ENCODE results near the gene ZNF524. TPM values are rescaled to one million over a fixed set of nuclear protein-coding genes. Genes with fewer than 3 reads are reported as not detected.

The ZNF524 gene
- total RNA-seq, 2 experiments from 2014 or later = 9.2 to 21.6 TPM

GRCh38 chr19:55605637-55606470, 5.8 kb downstream of the ZNF524 start, which contains the start of gene ZNF865:
Gene ZNF865 (plus strand): TSS chr19:55605647. CDS start chr19:55613619, 7,972 bp downstream.
- no peaks in the 10 kb centered on the region for H4K20me1 ChIP-seq (ENCODE audit: insufficient read depth, low read length)
- peaks cover 29% of the 10 kb centered on the region for H3K36me3 ChIP-seq (ENCODE audit: insufficient read depth, low read length)
- DNase-seq (ENCODE audit: low spot score) = peak; percentile 80
- POLR2A ChIA-PET = interaction anchor here (0.8 kb wide), 2 partner anchors 18 to 540 kb away, joined by 3 read pairs; no protein-coding TSS in a partner anchor
- peaks cover 33% of the 10 kb centered on the region for H3K4me1 ChIP-seq (ENCODE audit: insufficient read depth, low read length, poor library complexity, severe bottlenecking)
- no peaks in the 10 kb centered on the region for H3K9me2 ChIP-seq (ENCODE audit: insufficient read depth, low read length)
- H3K79me2 ChIP-seq (ENCODE audit: insufficient read depth, low read depth, low read length) = peaks cover 20% of the 10 kb centered on the region
- H3K27ac ChIP-seq (ENCODE audit: low read depth, low read length, poor library complexity, severe bottlenecking) = peak within 1 kb of the TSS; percentile 97
- no TSS peak for BruUV-seq (replicated peaks)
- H2AFZ ChIP-seq (ENCODE audit: low read length) = peak within 1 kb of the TSS; percentile 54; the same call in 1 of the 2 replicates
- intact Hi-C loops (cut with micrococcal nuclease; ENCODE audit: unreplicated experiment) = loop anchor here (1.0 kb wide), 1 partner anchor 90 kb away; no protein-coding TSS in a partner anchor
- peak within 1 kb of the TSS; percentile 99 for H3K4me2 ChIP-seq (ENCODE audit: low read length)
- no peak for TF ChIP-seq EZH2phosphoT487 (IDR thresholded peaks at IDR 0.05; ENCODE audit: borderline replicate concordance, low read depth, low read length)
- TF ChIP-seq CTCF (conservative IDR thresholded peaks at IDR 0.05; ENCODE audit: low read length) = peak; percentile 88
- no peaks in the 10 kb centered on the region for H3K9me3 ChIP-seq (ENCODE audit: low read length)
- CTCF ChIA-PET (ENCODE audit: unreplicated experiment) = no interaction called here
- H3K4me3 ChIP-seq (ENCODE audit: low read depth, low read length, poor library complexity, severe bottlenecking) = peak within 1 kb of the TSS; percentile 95

GRCh38 chr19:55606471-55606787, 6.3 kb downstream of the ZNF524 start:
- no peaks in the 10 kb centered on the region for H3K9me2 ChIP-seq (ENCODE audit: insufficient read depth, low read length)
- no peaks in the 10 kb centered on the region for H3K9me3 ChIP-seq (ENCODE audit: low read length)
- peak overlapping the region; percentile 97 for H3K27ac ChIP-seq (ENCODE audit: low read depth, low read length, poor library complexity, severe bottlenecking)
- no peak overlapping the region for H2AFZ ChIP-seq (ENCODE audit: low read length)
- ChIA-PET POLR2A (interaction anchor here (0.8 kb wide), 2 partner anchors 19 to 539 kb away, joined by 3 read pairs; no protein-coding TSS in a partner anchor), CTCF (ENCODE audit: unreplicated experiment) (interaction anchor here (1.0 kb wide), 1 partner anchor 19 kb away, joined by 3 read pairs; no protein-coding TSS in a partner anchor)
- H3K79me2 ChIP-seq (ENCODE audit: insufficient read depth, low read depth, low read length) = peaks cover 20% of the 10 kb centered on the region
- BruUV-seq (replicated peaks) = no TSS peak
- H3K4me3 ChIP-seq (ENCODE audit: low read depth, low read length, poor library complexity, severe bottlenecking) = peak overlapping the region; percentile 95
- H3K4me2 ChIP-seq (ENCODE audit: low read length) = peak overlapping the region; percentile 99
- DNase-seq (ENCODE audit: low spot score) = no peak
- peaks cover 28% of the 10 kb centered on the region for H3K4me1 ChIP-seq (ENCODE audit: insufficient read depth, low read length, poor library complexity, severe bottlenecking)
- intact Hi-C loops (cut with micrococcal nuclease; ENCODE audit: unreplicated experiment) = loop anchor here (1.0 kb wide), 1 partner anchor 90 kb away; no protein-coding TSS in a partner anchor
- no peaks in the 10 kb centered on the region for H4K20me1 ChIP-seq (ENCODE audit: insufficient read depth, low read length)
- TF ChIP-seq CTCF (conservative IDR thresholded peaks at IDR 0.05; ENCODE audit: low read length) (peak; percentile 55; the same call in 1 of the 2 replicates), EZH2phosphoT487 (IDR thresholded peaks at IDR 0.05; ENCODE audit: borderline replicate concordance, low read depth, low read length) (no peak)
- peaks cover 33% of the 10 kb centered on the region for H3K36me3 ChIP-seq (ENCODE audit: insufficient read depth, low read length)

All from OCI-LY7 (cell line).